ENCODE measurements around the gene ANKRD40CL. TPM values are rescaled to one million over a fixed set of nuclear protein-coding genes. Genes with fewer than 3 reads are reported as not detected.

The ANKRD40CL gene
- total and polyA plus RNA-seq, 4 donors: not detected

DNA sequence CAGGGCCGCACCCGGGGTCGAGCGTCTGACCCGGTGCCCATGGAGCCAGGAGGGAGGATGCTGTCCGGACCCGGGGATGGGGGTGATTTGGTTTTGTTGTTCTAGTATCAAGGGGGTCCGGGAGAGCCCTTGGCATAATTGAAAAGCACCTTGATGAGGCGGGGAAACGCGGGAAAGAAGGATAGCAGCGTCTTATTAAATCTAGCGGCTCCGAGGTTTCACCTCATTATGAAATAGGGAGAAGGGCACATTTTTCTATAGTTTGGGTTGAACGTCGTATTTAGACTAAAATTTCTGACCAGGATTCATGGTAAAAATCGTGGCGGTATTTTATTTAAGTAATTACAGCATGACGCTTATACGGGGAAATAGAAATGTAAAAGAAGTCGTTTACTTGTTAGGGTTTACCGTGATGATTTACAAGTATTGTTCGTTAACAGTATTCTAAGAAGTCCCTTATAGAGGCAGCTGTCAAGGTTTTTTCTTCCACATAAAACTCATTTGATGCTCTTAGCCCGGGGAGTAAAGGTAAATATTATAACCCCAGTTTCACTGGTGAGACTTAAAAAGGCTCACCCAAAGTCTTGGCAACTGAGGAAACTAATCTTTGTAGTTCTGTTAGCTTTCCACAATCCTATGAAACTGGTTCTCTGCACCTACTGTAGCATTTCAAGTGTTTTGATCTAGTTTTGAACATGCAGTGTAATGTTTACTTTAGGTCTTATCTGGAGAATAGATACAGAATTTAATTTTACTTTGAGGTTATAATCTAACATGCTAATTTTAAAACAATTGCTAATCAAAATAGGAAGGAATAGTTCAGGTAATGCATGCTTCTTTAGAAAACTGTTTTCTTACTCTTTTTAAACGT, 47.2 kb downstream of the ANKRD40CL start:
- Histone ChIP-seq H3K27ac (ENCODE audit: low read depth in 1 of 2, low read length in 2 of 2) (peak overlapping the region; percentile 97 to 99), H3K27me3 (ENCODE audit: control insufficient read depth in 4 of 4, insufficient read depth in 4 of 4, low read length in 3 of 4) (no peaks in the 10 kb centered on the region), H3K4me3 (ENCODE audit: low read depth in 1 of 3, low read length in 3 of 3) (peak overlapping the region; percentile 82 to 95 (median 92)), H3K4me1 (ENCODE audit: control insufficient read depth in 4 of 4, insufficient read depth in 4 of 4, low read length in 3 of 4) (peaks cover 9 to 47% (median 38%) of the 10 kb centered on the region in 4 donors), H3K9me3 (ENCODE audit: control insufficient read depth in 4 of 4, low read length in 3 of 4) (no peaks in the 10 kb centered on the region), H3K36me3 (ENCODE audit: control insufficient read depth in 4 of 4, insufficient read depth in 3 of 4, low read depth in 1 of 4, low read length in 3 of 4) (no peaks in the 10 kb centered on the region), H3K9ac (ENCODE audit: low read depth in 1 of 2, low read length in 2 of 2) (peak overlapping the region; percentile 97 to 99)
- WGBS: under 1% methylated on average over 25 of the region's 25 CpGs
- TF ChIP-seq, protein P1, sequence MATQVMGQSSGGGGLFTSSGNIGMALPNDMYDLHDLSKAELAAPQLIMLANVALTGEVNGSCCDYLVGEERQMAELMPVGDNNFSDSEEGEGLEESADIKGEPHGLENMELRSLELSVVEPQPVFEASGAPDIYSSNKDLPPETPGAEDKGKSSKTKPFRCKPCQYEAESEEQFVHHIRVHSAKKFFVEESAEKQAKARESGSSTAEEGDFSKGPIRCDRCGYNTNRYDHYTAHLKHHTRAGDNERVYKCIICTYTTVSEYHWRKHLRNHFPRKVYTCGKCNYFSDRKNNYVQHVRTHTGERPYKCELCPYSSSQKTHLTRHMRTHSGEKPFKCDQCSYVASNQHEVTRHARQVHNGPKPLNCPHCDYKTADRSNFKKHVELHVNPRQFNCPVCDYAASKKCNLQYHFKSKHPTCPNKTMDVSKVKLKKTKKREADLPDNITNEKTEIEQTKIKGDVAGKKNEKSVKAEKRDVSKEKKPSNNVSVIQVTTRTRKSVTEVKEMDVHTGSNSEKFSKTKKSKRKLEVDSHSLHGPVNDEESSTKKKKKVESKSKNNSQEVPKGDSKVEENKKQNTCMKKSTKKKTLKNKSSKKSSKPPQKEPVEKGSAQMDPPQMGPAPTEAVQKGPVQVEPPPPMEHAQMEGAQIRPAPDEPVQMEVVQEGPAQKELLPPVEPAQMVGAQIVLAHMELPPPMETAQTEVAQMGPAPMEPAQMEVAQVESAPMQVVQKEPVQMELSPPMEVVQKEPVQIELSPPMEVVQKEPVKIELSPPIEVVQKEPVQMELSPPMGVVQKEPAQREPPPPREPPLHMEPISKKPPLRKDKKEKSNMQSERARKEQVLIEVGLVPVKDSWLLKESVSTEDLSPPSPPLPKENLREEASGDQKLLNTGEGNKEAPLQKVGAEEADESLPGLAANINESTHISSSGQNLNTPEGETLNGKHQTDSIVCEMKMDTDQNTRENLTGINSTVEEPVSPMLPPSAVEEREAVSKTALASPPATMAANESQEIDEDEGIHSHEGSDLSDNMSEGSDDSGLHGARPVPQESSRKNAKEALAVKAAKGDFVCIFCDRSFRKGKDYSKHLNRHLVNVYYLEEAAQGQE (IDR thresholded peaks at IDR 0.05): no peak
- TF ChIP-seq, protein P2, sequence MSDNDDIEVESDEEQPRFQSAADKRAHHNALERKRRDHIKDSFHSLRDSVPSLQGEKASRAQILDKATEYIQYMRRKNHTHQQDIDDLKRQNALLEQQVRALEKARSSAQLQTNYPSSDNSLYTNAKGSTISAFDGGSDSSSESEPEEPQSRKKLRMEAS (IDR thresholded peaks at IDR 0.05): no peak
- TF ChIP-seq, protein P3, sequence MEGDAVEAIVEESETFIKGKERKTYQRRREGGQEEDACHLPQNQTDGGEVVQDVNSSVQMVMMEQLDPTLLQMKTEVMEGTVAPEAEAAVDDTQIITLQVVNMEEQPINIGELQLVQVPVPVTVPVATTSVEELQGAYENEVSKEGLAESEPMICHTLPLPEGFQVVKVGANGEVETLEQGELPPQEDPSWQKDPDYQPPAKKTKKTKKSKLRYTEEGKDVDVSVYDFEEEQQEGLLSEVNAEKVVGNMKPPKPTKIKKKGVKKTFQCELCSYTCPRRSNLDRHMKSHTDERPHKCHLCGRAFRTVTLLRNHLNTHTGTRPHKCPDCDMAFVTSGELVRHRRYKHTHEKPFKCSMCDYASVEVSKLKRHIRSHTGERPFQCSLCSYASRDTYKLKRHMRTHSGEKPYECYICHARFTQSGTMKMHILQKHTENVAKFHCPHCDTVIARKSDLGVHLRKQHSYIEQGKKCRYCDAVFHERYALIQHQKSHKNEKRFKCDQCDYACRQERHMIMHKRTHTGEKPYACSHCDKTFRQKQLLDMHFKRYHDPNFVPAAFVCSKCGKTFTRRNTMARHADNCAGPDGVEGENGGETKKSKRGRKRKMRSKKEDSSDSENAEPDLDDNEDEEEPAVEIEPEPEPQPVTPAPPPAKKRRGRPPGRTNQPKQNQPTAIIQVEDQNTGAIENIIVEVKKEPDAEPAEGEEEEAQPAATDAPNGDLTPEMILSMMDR (IDR thresholded peaks at IDR 0.05; ENCODE audit: low read depth, low read length, missing input control): no peak
- no peak for TF ChIP-seq HNF4G (IDR thresholded peaks at IDR 0.05)
- no peak for DNase-seq (ENCODE audit: low spot score)

DNA sequence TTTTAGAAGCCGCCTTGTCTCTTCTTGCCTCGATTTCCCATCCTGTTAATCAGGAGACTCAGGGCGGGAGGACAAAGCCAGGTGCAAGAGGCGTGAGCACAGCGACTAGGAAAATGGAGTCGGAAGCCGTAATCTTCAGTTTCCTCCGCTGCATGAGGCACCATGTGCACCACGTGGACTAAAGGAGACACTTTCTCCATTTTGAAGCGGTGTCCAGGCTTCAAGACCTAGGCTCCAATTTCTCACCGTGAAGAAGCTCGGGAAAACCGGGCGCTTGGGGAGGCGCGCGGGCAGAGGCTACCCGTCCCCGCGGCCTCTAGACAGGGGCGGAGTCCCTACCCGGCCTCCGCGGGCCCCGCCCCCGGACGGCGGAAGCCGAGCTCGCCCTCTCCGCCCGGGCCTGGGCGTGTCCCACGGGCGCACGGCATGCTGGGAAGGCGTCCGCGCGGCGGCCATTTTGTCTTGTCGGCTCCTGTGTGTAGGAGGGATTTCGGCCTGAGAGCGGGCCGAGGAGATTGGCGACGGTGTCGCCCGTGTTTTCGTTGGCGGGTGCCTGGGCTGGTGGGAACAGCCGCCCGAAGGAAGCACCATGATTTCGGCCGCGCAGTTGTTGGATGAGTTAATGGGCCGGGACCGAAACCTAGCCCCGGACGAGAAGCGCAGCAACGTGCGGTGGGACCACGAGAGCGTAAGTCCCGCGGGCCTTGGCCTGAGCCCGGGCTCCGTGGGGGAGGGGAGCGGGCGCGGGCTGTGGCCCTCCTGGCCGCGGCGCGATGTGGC, 48.0 kb downstream of the ANKRD40CL start, which contains the start of gene LUC7L3:
TSS of gene LUC7L3 (plus strand) at position 460 of the 780 bp plus-strand sequence. CDS start at position 590, 130 bp downstream.
- 2% methylated on average over 76 of the region's 76 CpGs for WGBS
- TF ChIP-seq EGR1 (IDR thresholded peaks at IDR 0.05; ENCODE audit: low read depth in 2 of 2): peak in 1 of 2 donors; percentile 6
- no peak for TF ChIP-seq RXRA (IDR thresholded peaks at IDR 0.05)
- TF ChIP-seq, protein P4, sequence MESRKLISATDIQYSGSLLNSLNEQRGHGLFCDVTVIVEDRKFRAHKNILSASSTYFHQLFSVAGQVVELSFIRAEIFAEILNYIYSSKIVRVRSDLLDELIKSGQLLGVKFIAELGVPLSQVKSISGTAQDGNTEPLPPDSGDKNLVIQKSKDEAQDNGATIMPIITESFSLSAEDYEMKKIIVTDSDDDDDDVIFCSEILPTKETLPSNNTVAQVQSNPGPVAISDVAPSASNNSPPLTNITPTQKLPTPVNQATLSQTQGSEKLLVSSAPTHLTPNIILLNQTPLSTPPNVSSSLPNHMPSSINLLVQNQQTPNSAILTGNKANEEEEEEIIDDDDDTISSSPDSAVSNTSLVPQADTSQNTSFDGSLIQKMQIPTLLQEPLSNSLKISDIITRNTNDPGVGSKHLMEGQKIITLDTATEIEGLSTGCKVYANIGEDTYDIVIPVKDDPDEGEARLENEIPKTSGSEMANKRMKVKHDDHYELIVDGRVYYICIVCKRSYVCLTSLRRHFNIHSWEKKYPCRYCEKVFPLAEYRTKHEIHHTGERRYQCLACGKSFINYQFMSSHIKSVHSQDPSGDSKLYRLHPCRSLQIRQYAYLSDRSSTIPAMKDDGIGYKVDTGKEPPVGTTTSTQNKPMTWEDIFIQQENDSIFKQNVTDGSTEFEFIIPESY (IDR thresholded peaks at IDR 0.05): peak; percentile 30
- TF ChIP-seq FOXA2 (IDR thresholded peaks at IDR 0.05): no peak
- no peak for TF ChIP-seq FOXA1 (IDR thresholded peaks at IDR 0.05)
- no peak for TF ChIP-seq HNF4A (conservative IDR thresholded peaks at IDR 0.05)
- TF ChIP-seq SP1 (IDR thresholded peaks at IDR 0.05): peak; percentile 43
- TF ChIP-seq TAF1 (conservative IDR thresholded peaks at IDR 0.05): no peak
- TF ChIP-seq RAD21 (IDR thresholded peaks at IDR 0.05): no peak
- TF ChIP-seq HNF4G (IDR thresholded peaks at IDR 0.05): no peak
- TF ChIP-seq GABPA (IDR thresholded peaks at IDR 0.05 in 1 of 2, conservative IDR thresholded peaks at IDR 0.05 in 1 of 2): peak in 1 of 2 donors; percentile 77
- peak; percentile 99 for TF ChIP-seq YY1 (IDR thresholded peaks at IDR 0.05)
- TF ChIP-seq, protein P2 (IDR thresholded peaks at IDR 0.05): peak; percentile 79
- TF ChIP-seq, protein P1 (IDR thresholded peaks at IDR 0.05): peak; percentile 75
- TF ChIP-seq, protein P5, sequence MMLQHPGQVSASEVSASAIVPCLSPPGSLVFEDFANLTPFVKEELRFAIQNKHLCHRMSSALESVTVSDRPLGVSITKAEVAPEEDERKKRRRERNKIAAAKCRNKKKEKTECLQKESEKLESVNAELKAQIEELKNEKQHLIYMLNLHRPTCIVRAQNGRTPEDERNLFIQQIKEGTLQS (IDR thresholded peaks at IDR 0.05): no peak

More for the DNA sequence above, 48.0 kb downstream of the ANKRD40CL start, which contains the start of gene LUC7L3:
- peak; percentile 95 for DNase-seq (ENCODE audit: low spot score)
- peak within 1 kb of the TSS; percentile 82 to 95 (median 92) for H3K4me3 ChIP-seq (ENCODE audit: low read depth in 1 of 3, low read length in 3 of 3)
- peak within 1 kb of the TSS; percentile 97 to 99 for H3K9ac ChIP-seq (ENCODE audit: low read depth in 1 of 2, low read length in 2 of 2)
- H3K27me3 ChIP-seq (ENCODE audit: control insufficient read depth in 4 of 4, insufficient read depth in 4 of 4, low read length in 3 of 4): no peaks in the 10 kb centered on the region
- peaks cover 9 to 44% (median 37%) of the 10 kb centered on the region in 4 donors for H3K4me1 ChIP-seq (ENCODE audit: control insufficient read depth in 4 of 4, insufficient read depth in 4 of 4, low read length in 3 of 4)
- H3K27ac ChIP-seq (ENCODE audit: low read depth in 1 of 2, low read length in 2 of 2): peak within 1 kb of the TSS; percentile 97 to 99
- H3K9me3 ChIP-seq (ENCODE audit: control insufficient read depth in 4 of 4, low read length in 3 of 4): no peaks in the 10 kb centered on the region
- no peaks in the 10 kb centered on the region for H3K36me3 ChIP-seq (ENCODE audit: control insufficient read depth in 4 of 4, insufficient read depth in 3 of 4, low read depth in 1 of 4, low read length in 3 of 4)

All from liver (tissue), 9 donors.